SW480 (cell line): Measurements from ENCODE around the gene CRYBA1.
"Not testable (repeated sequence)": the region's sequence is repeated elsewhere in the genome, so short reads cannot be mapped to it uniquely, and the experiment has no call there.

ENCODE experiments used
- DNase-seq: peaks from one replicate; pipeline ENCODE4 v3.0.0-alpha.2; 2016; ENCODE audit warnings: low spot score

CRYBA1 gene

GRCh38 chr17:29238133-29238850 lies 8.4 kb upstream of the CRYBA1 start:
- no peak for DNase-seq

- no peak for DNase-seq
Observed at GRCh38 chr17:29240477-29240876, 6.2 kb upstream of the CRYBA1 start.

GRCh38 chr17:29240968-29241963 lies 5.4 kb upstream of the CRYBA1 start:
- DNase-seq = peak; percentile 79

GRCh38 chr17:29242051-29242450 lies 4.6 kb upstream of the CRYBA1 start:
- DNase-seq = no peak

GRCh38 chr17:29242790-29243189 lies 3.9 kb upstream of the CRYBA1 start:
- DNase-seq = no peak

GRCh38 chr17:29243792-29244191 lies 2.9 kb upstream of the CRYBA1 start:
- peak; percentile 27 for DNase-seq

- DNase-seq = no peak
Observed at GRCh38 chr17:29245401-29245800, 1.3 kb upstream of the CRYBA1 start.

- DNase-seq = no peak
Observed at GRCh38 chr17:29247219-29247618, 560 bp downstream of the CRYBA1 start.

- DNase-seq = no peak
Observed at GRCh38 chr17:29248845-29249244, 2.2 kb downstream of the CRYBA1 start.

GRCh38 chr17:29250666-29251065 lies 4.0 kb downstream of the CRYBA1 start:
- no peak for DNase-seq

- DNase-seq = no peak
Observed at GRCh38 chr17:29251184-29251583, 4.5 kb downstream of the CRYBA1 start.

- peak; percentile 17 for DNase-seq
Observed at GRCh38 chr17:29252101-29252791, 5.6 kb downstream of the CRYBA1 start.

- no peak for DNase-seq
Observed at GRCh38 chr17:29253037-29253436, 6.4 kb downstream of the CRYBA1 start.

GRCh38 chr17:29255926-29256522 lies 9.4 kb downstream of the CRYBA1 start:
- DNase-seq = no peak

GRCh38 chr17:29256735-29257466 lies 10.2 kb downstream of the CRYBA1 start:
- no peak for DNase-seq

GRCh38 chr17:29257756-29258155 lies 11.1 kb downstream of the CRYBA1 start:
- no peak for DNase-seq

GRCh38 chr17:29263916-29264315 lies 17.3 kb downstream of the CRYBA1 start:
- DNase-seq = no peak

GRCh38 chr17:29271980-29272379 lies 25.3 kb downstream of the CRYBA1 start:
- not testable (repeated sequence) for DNase-seq

GRCh38 chr17:29273924-29274323 lies 27.3 kb downstream of the CRYBA1 start:
- DNase-seq = no peak

- DNase-seq = no peak
Observed at GRCh38 chr17:29278692-29279091, 32.0 kb downstream of the CRYBA1 start.

- no peak for DNase-seq
Observed at GRCh38 chr17:29279397-29280070, 32.9 kb downstream of the CRYBA1 start.
